Chondrocyte (in vitro differentiated cells): ENCODE results near the gene CCNF. TPM values are rescaled to one million over a fixed set of nuclear protein-coding genes. Genes with fewer than 3 reads are reported as not detected.
A peak's percentile ranks its signal among the peaks of the same experiment; 100 is the strongest.

ENCODE experiments used
- DNase-seq: peaks from one replicate; pipeline ENCODE4 v3.0.0; 2021; ENCODE audit warnings: mixed read lengths, low spot score
- H3K27ac Mint-ChIP-seq: one replicate; pipeline ENCODE4 v1.8.0; 2021; ENCODE audit warnings: mild to moderate bottlenecking, moderate library complexity, mixed read lengths; ENCODE audit not compliant: unreplicated experiment
- H3K27me3 Mint-ChIP-seq: 2 replicates; pipeline ENCODE4 v1.8.0; 2021; ENCODE audit warnings: low read depth, mixed read lengths
- H3K36me3 Mint-ChIP-seq: 2 replicates; pipeline ENCODE4 v1.8.0; 2021; ENCODE audit warnings: low read depth, mixed read lengths
- H3K4me1 Mint-ChIP-seq: 2 replicates; pipeline ENCODE4 v1.8.0; 2021; ENCODE audit warnings: low read depth, mild to moderate bottlenecking, mixed read lengths
- H3K4me3 Mint-ChIP-seq: one replicate; pipeline ENCODE4 v1.8.0; 2021; ENCODE audit warnings: mild to moderate bottlenecking, moderate library complexity, mixed read lengths; ENCODE audit not compliant: unreplicated experiment
- H3K9me3 Mint-ChIP-seq: 2 replicates; pipeline ENCODE4 v1.8.0; 2021; ENCODE audit warnings: low read depth, mixed read lengths
- total RNA-seq: library from RNA; stranded (reverse); gene quantifications from 3 replicates; pipeline ENCODE4 v1.2.1, GENCODE V29; 2021
- TF ChIP-seq, protein P1 (sequence below): fragments of 200-600 bp; sonication (generic); IDR thresholded peaks from 2 replicates; pipeline ENCODE4 v1.5.0; 2021; ENCODE audit warnings: antibody characterized with exemption, mild to moderate bottlenecking, moderate library complexity

Gene CCNF
- total RNA-seq, 1 donor from 2014 or later, result 7.6 TPM

DNA sequence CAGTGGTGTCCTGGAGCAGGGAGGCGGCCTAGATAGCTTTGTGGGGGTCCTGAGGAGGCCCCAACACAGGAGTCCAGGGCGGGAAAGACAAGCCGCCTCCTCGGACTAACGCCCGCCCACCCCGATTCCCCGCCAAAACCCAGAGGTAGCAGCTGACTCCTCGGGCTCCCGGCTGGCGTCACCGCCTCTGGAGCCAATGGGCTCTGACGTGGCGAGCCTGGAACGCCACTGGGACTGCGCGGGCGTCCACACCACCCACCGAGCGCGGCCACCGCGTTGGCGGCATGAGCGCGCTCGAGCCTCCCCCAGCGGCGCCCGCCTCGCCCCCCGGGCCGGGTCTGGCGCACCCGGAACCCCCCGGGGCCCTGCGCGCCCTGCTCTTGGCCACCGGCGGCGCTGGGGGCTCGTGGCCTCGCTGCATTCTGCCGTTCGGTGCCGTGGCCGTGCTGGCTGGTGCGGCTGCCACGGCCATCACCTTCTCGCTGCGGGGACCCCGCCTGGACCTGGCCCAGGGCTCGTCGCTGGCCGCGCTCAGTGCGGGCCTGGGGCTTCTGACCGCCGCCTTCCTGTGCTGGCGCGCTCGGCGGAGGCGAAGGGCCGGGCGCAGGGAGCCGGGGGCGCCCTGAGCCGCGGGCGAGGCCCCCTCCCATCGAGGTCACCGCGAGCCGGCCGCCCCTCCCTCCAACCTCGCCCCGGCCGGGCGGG is 38.4 kb downstream of the CCNF start:
- Mint-ChIP-seq H3K4me1 (peaks cover 22% of the 10 kb centered on the region), H3K36me3 (no peaks in the 10 kb centered on the region), H3K27me3 (no peaks in the 10 kb centered on the region), H3K27ac (no peak overlapping the region), H3K4me3 (peak overlapping the region; percentile 70), H3K9me3 (no peaks in the 10 kb centered on the region)
- TF ChIP-seq, protein P1, sequence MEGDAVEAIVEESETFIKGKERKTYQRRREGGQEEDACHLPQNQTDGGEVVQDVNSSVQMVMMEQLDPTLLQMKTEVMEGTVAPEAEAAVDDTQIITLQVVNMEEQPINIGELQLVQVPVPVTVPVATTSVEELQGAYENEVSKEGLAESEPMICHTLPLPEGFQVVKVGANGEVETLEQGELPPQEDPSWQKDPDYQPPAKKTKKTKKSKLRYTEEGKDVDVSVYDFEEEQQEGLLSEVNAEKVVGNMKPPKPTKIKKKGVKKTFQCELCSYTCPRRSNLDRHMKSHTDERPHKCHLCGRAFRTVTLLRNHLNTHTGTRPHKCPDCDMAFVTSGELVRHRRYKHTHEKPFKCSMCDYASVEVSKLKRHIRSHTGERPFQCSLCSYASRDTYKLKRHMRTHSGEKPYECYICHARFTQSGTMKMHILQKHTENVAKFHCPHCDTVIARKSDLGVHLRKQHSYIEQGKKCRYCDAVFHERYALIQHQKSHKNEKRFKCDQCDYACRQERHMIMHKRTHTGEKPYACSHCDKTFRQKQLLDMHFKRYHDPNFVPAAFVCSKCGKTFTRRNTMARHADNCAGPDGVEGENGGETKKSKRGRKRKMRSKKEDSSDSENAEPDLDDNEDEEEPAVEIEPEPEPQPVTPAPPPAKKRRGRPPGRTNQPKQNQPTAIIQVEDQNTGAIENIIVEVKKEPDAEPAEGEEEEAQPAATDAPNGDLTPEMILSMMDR, result peak; percentile 54
- DNase-seq, result no peak

DNA sequence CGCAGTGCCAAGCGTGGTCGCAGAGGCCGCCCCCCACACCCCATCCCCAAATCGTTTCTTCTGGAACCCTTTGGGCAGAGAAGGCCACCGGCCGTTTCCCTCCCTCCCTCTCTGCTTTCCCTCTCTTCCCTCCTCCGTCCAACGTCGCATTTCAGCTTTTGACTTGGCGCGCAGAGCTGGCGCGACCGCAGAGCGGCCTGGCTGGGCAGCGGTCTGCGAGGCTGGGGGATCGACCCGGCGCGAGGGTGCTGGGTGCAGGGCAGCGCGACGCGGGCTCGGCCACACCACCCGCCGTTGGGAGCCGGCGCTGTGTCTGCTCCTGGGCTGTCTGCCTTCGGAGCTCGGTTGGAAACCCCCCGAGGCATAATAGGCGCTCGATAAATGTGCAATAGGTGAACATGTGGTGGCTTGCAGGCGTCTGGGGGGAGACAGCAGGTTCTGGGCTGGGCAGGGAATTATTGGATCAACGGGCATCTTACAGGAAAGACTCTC is 39.0 kb downstream of the CCNF start:
- TF ChIP-seq, protein P1, result no peak
- H3K4me3 Mint-ChIP-seq, result peak overlapping the region; percentile 70
- no peaks in the 10 kb centered on the region for H3K9me3 Mint-ChIP-seq
- peaks cover 28% of the 10 kb centered on the region for H3K4me1 Mint-ChIP-seq
- peak; percentile 64 for DNase-seq
- H3K27ac Mint-ChIP-seq, result peak overlapping the region; percentile 12
- no peaks in the 10 kb centered on the region for H3K36me3 Mint-ChIP-seq
- H3K27me3 Mint-ChIP-seq, result no peaks in the 10 kb centered on the region

- Mint-ChIP-seq H3K9me3 (no peaks in the 10 kb centered on the region), H3K27ac (no peak overlapping the region), H3K27me3 (no peaks in the 10 kb centered on the region), H3K4me1 (peaks cover 25% of the 10 kb centered on the region), H3K4me3 (peak overlapping the region; percentile 70), H3K36me3 (no peaks in the 10 kb centered on the region)
- TF ChIP-seq, protein P1, result no peak
- DNase-seq, result peak; percentile 86
Observed at GRCh38 chr16:2468725-2469398, 39.6 kb downstream of the CCNF start.

GRCh38 chr16:2469399-2470233 is 40.4 kb downstream of the CCNF start:
- Mint-ChIP-seq H3K4me1 (peaks cover 25% of the 10 kb centered on the region), H3K4me3 (no peak overlapping the region), H3K27me3 (no peaks in the 10 kb centered on the region), H3K36me3 (no peaks in the 10 kb centered on the region), H3K9me3 (no peaks in the 10 kb centered on the region), H3K27ac (peak overlapping the region; percentile 72)
- DNase-seq, result no peak
- TF ChIP-seq, protein P1, result no peak

GRCh38 chr16:2470234-2470601 is 41.0 kb downstream of the CCNF start:
- DNase-seq, result peak; percentile 77
- H3K9me3 Mint-ChIP-seq, result no peaks in the 10 kb centered on the region
- TF ChIP-seq, protein P1, result no peak
- peaks cover 25% of the 10 kb centered on the region for H3K4me1 Mint-ChIP-seq
- H3K36me3 Mint-ChIP-seq, result no peaks in the 10 kb centered on the region
- peak overlapping the region; percentile 9 for H3K27ac Mint-ChIP-seq
- H3K4me3 Mint-ChIP-seq, result no peak overlapping the region
- H3K27me3 Mint-ChIP-seq, result no peaks in the 10 kb centered on the region
